Myocyte (in vitro differentiated cells): Measurements from ENCODE around the gene CHTF18. TPM values are rescaled to one million over a fixed set of nuclear protein-coding genes. Genes with fewer than 3 reads are reported as not detected.

Source experiments
- DNase-seq: peaks from one replicate; pipeline ENCODE4 v3.0.0-alpha.2; 2012; ENCODE audit warnings: low read depth
- total RNA-seq: library from RNA; depleted of rRNA; stranded (reverse); fragments of >200 nt; gene quantifications from 2 replicates; pipeline ENCODE4 v1.2.3, GENCODE V29; 2014

Gene CHTF18
- total RNA-seq, 1 donor from 2014 or later = 10.0 TPM

DNA sequence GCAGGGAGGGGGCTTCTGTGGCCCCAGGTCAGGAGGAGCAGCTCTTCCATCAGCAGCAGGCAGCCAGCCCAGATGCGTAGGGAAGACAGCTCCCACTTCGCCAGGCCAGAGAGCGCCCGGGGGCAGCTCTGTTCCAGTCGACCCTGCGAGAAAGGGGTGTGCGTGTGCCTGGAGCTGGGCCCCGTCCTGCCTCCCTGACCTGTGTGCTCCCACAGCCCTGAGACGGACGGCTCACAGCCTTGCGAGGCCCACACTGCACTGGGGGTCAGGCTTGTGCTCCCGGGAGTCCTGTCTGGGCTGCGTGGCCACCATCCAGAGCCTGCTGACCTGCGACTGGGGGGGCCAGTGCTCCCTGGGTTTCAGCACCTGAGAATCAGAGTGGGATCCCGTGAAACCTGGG, 28.4 kb upstream of the CHTF18 start:
- DNase-seq = no peak

DNA sequence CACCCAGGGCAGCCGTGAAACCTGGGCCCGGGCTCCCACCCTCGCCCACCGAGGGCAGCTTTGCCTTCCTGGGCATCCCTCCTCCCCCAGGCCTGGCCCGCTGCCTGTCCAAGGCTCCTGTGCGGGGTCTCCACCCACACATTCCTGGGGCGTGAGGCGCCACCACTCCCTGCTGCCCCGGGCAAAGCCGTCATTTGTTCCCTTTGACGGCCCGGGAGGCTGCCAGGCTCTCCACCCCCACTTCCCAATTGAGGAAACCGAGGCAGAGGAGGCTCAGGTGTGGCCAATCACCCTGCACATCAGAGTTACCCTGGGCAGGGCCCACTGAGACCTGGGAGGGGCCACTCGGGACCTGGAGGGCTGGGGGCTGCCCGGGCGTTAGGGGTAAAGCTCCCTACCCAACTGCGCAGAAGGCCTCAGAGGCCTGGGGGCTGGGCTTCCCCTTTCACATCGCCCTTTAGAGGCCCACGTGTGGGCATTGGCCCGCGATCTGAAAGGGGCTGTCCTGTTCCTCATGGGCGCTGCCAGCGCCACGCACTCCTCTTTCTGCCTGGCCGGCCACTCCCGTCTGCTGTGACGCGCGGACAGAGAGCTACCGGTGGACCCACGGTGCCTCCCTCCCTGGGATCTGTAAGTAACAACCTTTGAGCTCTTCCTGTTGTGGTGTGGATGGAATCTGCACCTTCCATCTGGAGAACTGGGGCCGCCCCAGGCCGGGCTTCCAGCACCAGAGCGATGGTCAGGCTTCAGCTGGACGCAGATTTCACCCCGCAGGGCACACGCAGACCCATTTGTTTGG, 27.7 kb upstream of the CHTF18 start, which contains the start of gene MSLN:
MSLN (plus strand) TSS at position 190 of the 799 bp plus-strand sequence. CDS start 1,947 bp downstream, outside the sequence.
- DNase-seq = no peak

DNA sequence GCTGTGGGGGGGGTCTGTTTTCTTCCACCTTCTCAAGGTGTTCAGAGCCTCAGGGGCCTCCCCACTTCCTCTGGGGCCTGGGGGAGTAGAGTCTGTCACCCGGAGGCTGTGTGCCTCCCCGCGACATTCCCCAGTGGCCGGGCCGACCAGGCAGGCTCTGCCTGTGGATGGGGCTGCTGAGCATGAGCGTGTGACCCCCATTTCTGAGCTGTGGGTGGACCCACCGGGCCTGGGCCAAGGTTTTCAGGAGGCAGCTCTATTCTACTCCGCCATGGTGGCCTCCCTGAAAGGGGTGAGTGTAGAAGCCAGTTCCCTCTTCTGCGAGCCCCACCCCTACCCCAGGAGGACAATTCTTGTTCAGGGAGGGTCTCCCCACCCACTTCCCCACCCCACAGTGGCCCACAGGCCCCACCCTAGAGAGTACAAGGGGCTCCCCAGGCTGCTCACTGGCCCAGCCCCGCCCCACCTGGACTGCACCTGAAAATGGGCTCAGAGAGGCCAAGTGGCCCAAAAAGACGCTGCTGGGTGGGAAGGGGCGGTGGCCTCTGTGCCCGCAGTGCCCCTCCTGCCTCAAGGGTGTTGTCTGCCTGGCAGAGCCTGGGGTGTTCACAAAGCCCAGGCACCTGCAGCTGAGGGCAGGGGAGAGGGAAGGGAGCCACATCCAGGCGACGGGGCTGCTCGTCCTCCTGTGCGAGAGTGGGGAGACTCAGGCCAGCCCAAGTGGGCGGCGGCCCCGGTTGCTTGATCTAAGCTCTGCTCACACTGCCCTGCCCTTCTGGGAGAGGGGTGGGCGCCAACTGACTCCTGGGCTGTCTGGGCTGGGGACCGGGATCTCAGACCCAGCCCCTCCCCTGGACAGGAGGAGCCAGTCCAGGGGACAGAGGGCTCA, 26.6 kb upstream of the CHTF18 start:
- no peak for DNase-seq

DNA sequence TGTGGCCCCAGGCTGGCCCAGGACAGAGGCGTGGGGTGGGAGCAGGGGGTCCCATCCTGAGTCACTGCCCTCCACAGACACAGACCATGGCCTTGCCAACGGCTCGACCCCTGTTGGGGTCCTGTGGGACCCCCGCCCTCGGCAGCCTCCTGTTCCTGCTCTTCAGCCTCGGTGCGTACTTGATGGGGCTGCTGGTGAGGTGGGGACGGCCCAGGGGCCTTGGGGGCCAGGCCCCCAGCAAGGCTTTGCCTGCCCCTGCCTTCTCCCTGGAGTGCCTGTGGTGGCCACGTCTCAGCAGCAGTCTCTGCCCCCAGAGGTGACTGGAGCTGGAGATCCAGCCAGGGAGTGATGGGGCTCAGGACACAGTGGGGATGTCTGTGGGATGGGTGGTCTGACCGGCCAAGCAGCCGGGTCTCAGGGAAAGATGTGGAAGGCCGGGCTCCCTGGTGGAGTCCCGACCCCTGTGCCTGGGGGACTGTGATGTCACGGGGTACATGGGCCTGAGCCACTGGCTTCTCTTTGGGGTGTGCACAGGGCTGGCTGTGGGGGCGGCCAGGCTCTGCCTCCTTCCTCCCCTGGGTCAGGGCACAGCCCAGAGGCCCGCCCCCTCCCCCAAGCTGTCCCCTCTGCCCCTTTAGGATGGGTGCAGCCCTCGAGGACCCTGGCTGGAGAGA, 25.7 kb upstream of the CHTF18 start:
- no peak for DNase-seq

DNA sequence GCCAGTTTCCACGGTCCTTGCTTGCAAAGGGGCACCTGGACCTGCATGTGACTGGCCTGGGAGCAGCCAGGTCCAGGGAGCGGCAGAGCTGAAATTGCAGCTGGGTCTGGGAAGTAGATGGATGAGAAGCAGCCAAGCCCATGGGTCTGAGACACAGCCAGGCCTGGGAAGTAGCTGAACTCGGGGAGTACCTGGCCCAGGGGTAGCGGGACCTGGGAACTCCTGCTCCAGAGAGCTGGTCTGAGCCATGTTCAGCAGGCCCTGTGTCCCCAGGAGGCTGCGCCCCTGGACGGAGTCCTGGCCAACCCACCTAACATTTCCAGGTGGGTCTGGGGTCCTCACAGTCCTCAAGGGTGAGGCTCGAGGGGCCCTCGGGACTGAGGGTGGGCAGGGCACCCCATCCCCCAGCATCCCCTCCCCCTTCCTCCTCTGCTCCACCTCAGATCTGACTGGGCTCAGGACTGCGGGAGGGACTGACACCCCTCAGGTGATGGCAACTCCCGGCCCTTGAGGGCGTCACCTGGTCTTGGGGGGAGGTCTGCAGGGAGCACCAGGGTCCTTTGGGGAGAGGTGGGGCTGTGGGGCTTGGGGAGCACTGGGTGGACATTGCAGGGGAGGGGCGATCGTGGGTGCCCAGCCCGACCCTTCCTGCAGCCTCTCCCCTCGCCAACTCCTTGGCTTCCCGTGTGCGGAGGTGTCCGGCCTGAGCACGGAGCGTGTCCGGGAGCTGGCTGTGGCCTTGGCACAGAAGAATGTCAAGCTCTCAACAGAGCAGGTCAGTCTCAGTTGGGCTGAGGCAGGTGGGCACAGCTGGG, 24.8 kb upstream of the CHTF18 start:
- no peak for DNase-seq

DNA sequence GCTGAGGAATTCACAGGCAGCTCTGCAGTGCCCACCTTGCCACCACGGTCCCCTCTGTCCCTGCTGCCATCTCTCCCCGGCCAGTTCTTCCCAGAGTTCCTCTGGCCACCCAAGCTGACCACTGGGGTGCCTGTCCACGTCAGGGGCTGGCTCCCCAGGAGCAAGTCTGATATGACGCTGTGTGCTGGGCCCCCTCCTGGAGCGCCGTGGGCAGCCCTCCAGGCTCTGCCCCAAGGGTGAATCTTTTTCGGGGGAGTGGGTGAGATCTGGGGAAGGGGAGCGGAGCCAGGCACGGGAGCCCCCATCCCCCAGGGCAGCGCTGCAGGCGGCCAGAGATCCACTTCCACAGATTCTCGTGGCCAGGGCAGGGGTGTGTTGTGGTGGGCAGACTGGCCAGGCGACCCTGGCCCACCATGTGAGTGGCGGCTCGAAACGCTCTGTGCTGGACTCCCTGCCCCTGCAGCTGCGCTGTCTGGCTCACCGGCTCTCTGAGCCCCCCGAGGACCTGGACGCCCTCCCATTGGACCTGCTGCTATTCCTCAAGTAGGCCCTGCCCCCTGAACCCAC, 24.2 kb upstream of the CHTF18 start:
- DNase-seq = no peak

DNA sequence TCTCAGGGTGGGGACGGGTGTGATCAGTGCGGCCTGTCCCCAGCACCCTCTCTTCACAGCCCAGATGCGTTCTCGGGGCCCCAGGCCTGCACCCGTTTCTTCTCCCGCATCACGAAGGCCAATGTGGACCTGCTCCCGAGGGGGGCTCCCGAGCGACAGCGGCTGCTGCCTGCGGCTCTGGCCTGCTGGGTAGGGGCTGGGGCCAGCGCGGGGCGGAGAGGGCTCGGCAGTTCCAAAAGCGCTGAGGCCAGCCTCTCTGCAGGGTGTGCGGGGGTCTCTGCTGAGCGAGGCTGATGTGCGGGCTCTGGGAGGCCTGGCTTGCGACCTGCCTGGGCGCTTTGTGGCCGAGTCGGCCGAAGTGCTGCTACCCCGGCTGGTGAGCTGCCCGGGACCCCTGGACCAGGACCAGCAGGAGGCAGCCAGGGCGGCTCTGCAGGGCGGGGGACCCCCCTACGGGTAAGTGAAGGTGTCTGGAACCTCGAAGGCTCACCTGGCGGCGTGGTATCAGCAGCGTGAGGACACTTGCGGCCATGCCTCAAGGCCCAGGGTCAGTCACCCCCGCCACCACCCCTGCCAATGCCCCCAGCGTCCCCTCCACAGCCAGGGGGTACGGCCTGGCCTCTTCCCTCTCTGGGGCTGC, 23.5 kb upstream of the CHTF18 start:
- DNase-seq = no peak

DNA sequence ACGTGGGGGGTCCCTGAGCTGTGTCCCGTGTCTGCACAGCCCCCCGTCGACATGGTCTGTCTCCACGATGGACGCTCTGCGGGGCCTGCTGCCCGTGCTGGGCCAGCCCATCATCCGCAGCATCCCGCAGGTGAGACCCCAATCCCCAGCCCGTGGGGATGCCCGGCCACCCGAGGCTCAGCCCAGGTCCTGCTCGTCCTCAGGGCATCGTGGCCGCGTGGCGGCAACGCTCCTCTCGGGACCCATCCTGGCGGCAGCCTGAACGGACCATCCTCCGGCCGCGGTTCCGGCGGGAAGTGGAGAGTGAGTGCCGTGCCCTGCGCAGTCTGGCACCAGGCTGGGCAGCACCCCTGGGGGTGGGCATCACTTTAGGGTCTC, 22.9 kb upstream of the CHTF18 start:
- DNase-seq = no peak

DNA sequence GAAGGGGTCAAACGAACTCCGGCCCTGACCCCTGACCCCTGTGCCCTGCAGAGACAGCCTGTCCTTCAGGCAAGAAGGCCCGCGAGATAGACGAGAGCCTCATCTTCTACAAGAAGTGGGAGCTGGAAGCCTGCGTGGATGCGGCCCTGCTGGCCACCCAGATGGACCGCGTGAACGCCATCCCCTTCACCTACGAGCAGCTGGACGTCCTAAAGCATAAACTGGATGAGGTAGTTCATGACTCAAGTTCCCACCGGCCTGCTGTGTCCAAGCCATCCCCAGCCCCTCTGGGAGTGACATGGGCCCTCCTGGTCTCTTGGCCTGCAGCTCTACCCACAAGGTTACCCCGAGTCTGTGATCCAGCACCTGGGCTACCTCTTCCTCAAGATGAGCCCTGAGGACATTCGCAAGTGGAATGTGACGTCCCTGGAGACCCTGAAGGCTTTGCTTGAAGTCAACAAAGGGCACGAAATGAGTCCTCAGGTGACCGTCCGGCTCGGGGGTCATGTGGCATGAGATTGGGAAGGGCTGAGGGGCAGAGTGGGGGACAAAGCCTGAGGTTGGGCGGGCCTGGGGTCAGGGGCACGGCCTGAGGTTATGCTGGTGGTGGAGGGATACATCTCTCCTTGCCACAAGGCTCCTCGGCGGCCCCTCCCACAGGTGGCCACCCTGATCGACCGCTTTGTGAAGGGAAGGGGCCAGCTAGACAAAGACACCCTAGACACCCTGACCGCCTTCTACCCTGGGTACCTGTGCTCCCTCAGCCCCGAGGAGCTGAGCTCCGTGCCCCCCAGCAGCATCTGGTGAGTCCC, 22.2 kb upstream of the CHTF18 start:
- DNase-seq = no peak

DNA sequence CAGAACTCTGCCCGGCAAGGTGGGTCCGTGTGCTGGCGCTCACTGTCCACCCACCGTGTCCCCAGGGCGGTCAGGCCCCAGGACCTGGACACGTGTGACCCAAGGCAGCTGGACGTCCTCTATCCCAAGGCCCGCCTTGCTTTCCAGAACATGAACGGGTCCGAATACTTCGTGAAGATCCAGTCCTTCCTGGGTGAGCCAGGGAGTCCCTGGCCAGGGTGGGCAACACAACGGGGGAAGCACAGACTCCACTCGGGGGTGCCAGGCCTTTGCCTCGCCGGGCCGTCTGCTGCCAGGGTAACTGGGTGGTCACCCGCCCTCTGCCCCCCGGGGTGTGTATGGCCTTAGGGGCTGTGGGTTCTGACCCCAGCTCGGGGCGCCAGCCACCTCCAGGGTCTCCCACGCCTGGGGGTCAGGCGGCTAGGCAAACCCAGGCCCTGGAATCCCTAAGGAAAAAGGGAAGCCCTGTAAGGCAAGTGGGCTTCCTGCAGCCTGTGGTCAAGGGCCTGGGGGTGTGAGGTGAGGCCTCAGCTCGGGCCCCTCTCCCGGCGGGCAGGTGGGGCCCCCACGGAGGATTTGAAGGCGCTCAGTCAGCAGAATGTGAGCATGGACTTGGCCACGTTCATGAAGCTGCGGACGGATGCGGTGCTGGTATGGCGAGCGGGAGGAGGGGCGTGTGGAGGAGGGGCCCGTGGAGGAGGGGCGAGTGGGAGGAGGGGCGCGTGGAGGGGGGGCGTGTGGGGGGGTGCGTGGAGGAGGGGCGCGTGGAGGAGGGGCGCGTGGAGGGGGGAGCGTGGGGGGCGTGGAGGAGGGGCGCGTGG, 21.4 kb upstream of the CHTF18 start:
- no peak for DNase-seq

DNA sequence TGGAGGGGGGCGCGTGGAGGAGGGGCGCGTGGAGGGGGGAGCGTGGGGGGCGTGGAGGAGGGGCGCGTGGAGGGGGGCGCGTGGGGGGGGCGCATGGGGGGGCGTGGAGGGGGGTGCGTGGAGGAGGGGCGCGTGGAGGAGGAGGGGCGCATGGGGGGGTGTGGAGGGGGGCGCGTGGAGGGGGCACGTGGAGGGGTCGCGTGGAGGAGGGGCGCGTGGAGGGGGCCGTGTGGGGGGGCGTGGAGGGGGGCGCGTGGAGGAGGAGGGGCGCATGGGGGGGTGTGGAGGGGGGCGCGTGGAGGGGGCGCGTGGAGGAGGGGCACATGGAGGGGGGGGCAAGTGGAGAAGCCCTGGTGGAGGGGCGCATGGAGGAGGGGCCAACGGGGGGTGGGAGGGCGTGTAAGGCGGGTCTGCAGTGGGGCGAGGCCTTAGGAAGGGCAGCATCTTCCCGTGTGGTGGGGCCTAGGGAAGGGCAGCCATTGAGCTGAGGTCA, 20.6 kb upstream of the CHTF18 start:
- DNase-seq = no peak

DNA sequence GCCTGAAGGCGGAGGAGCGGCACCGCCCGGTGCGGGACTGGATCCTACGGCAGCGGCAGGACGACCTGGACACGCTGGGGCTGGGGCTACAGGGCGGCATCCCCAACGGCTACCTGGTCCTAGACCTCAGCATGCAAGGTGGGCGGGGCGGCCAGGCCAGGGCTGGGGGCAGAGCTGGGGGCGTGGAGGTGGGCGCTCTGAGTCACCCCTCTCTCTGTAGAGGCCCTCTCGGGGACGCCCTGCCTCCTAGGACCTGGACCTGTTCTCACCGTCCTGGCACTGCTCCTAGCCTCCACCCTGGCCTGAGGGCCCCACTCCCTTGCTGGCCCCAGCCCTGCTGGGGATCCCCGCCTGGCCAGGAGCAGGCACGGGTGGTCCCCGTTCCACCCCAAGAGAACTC, 20.0 kb upstream of the CHTF18 start:
- no peak for DNase-seq

DNA sequence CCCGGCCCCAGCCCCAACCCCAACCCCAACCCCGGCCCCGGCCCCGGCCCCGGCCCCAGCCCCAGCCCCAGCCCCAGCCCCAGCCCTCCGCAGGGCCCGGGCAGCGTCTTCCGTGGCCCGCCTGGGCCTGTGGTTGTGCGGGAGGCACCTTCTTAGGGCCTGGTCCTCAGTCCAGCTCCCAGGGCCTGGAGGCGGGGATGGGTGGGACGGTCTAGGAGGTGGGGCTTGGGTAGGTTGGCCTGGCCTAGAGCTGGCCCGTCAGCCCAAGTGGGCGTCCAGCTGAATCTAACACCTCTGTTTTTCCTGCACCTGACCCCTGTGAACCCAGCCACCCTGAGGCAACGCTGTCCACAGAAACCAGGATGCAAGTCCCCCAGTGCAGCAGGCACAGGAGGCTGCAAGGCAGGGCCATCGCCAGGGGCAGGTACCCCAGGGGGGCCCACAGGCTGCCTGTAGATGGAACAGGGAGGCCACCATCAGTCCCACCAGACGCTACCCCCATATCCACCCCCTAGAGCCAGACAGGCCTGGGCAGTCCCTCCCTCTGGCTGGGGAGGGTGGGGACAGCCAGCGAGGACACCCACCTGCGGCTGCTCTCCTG, 19.1 kb upstream of the CHTF18 start:
- DNase-seq = no peak

DNA sequence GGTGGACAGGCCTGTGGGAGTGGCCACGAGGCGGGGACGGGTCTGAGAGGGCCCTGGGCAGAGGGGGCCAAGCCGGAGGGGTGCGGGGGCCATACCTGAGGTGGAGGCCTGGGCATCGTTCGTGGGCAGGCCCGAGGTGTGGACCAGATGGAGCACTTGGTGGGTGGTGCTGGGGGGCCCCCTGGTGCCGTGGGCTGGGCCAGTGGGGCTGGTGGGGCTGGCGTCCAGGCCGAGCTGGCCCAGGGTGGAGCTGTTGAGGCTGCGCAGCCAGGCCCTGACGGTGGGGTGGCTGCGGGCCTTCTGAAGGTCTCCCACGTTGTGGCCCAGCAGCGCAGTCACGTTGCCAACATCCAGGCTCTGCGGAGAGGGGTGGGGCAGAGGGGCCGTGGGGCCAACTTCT, 18.5 kb upstream of the CHTF18 start:
- DNase-seq = no peak

DNA sequence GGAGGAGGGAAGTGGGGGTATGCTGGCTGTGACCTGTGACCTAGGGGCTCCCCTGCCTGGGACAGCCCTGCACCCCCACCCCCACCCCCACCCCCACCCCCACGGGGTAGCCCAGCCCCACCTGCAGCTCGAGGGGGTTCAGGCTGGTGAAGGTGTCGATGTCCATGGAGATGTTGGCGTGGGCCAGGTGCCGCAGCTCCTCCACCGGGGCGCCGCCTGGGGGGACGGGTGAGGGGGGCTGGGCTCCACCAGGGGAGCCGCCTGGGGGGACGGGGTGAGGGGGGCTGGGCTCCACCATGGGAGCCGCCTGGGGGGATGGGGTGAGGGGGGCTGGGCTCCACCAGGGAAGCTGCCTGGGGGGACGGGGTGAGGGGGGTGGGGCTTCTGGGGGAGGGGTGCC, 18.0 kb upstream of the CHTF18 start:
- no peak for DNase-seq

DNA sequence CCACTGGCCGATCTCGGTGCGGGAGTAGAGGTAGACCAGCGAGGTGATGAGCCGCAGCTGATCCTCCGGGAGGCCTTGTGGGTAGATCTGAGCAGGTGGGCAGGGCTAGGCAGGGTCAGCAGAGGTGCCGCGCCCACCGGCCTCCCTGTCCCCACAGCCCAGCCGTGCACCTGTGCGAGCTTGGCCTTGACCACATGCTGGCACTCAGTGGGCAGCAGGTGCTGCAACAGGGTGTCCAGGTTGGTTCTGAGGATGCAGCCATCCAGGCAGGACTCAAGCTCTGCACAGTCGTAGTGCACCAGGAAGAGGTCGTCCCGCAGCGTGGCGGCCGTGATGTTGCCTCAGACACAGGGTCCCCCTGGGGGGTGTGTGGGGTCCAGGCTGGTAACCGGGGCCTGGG, 15.5 kb upstream of the CHTF18 start:
- no peak for DNase-seq

DNA sequence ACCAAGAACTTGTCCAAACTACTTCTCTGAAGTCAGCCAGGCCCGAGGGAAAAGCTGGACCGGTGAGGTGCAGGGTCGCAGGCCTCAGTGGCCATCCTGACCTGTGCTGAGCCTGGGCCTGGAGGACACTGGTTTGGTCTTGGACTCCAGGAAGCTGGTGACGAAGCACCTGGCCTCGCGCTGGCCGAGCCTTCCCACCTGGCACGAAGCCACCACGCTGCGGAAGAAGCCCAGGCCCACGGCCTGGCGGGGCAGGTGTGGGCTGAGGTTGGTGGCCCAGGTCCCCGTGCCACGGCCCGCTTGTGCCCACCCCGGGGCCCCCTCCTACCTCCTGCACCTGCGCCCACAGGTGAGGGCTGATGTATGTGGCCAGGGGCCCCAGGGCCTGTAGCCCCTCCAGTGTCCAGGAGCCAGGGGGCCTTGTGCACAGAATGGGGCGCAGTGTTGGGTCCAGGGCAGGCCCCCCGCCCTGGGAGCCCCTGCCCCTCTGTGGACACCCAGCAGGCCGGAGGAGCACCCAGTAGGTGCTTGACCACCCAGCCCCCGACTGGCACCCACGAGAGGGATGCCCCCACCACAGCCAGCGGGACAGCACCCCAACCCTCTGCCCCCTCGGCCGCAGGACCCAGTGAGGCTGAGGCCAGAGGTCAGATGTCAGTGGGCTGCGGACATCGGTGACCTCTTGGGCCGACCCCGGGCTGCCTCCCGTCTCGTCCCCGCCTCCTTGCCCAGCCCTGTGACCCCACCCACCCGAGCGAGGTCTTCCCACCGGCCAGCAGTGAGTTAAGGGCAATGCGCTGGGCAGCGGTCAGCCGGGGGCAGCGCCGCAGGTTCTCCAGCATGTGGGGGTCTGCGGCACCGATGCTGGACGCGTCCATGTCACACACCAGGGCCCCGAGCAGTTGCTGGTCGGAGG, 14.1 kb upstream of the CHTF18 start:
- DNase-seq = no peak
